Body of pancreas (tissue), 4 donors: ENCODE measurements around the gene LNX1. TPM values are rescaled to one million over a fixed set of nuclear protein-coding genes. Genes with fewer than 3 reads are reported as not detected.

ENCODE experiments used
- ATAC-seq: fragments of 150-250 bp; one replicate; pipeline ENCODE4 v1.9.1; 2016
- DNase-seq, 4 donors: peaks; one replicate each; pipeline ENCODE4 v3.0.0-alpha.2; 2019
- H3K27ac ChIP-seq, 4 donors: fragments of 200-600 bp; sonication (generic); 1 replicate in 3 of 4; 2 replicates in 1 of 4; pipeline versions ENCODE4 v1.5.1 to v1.6.1; 2016 to 2019; ENCODE audit warnings: mild to moderate bottlenecking in 1 of 4, mixed read lengths in 1 of 4, moderate library complexity in 1 of 4
- H3K27me3 ChIP-seq, 2 donors: fragments of 200-600 bp; sonication (generic); one replicate each; pipeline ENCODE4 v1.6.0; 2016; ENCODE audit warnings: mild to moderate bottlenecking in 1 of 2
- H3K36me3 ChIP-seq, 2 donors: fragments of 200-600 bp; sonication (generic); replicated peaks in 1 of 2; 2 replicates each; pipeline ENCODE4 v1.5.1; 2016; ENCODE audit warnings: low read depth in 2 of 2; ENCODE audit not compliant: insufficient read depth in 1 of 2
- H3K4me1 ChIP-seq: fragments of 200-600 bp; sonication (generic); one replicate; pipeline ENCODE4 v1.6.0; 2016
- H3K4me3 ChIP-seq, 2 donors: fragments of 200-600 bp; sonication (generic); 1 replicate in 1 of 2; 2 replicates in 1 of 2; pipeline ENCODE4 v1.5.1; 2016 to 2019
- H3K9me3 ChIP-seq, 3 donors: fragments of 200-600 bp; sonication (generic); 1 replicate in 2 of 3; 2 replicates in 1 of 3; pipeline ENCODE4 v1.5.1; 2016
- CTCF ChIP-seq, 7 experiments: fragments of 450-650 bp in 4 of 7; fragments of 200-600 bp in 3 of 7; sonication (generic) in 3 of 7; IDR thresholded peaks; one replicate each; pipeline ENCODE4 v1.5.1; 2016 to 2019; ENCODE audit warnings: antibody characterized with exemption in 7 of 7
- POLR2A ChIP-seq, 3 donors: fragments of 450-650 bp; IDR thresholded peaks; one replicate each; pipeline ENCODE4 v1.6.1; 2016; ENCODE audit warnings: antibody characterized with exemption in 3 of 3, mild to moderate bottlenecking in 2 of 3
- WGBS, 2 donors: methylation state at CpG; one replicate each; pipeline ENCODE4 v1.1.5; 2017; 5-methylcytosine and 5-hydroxymethylcytosine counted together
- intact Hi-C: fragments of 100-400 bp; cut with DNase I; formaldehyde crosslinking; loops from one replicate; pipeline ENCODE4 v1.15.1; 2023
- total RNA-seq, 2 donors: library from RNA; depleted of rRNA; stranded (reverse); fragments of >200 nt; gene quantifications; one replicate each; pipeline ENCODE4 v1.1.0, GENCODE V29; 2016

LNX1 gene
- total RNA-seq, 2 donors from 2014 or later: 15.2 to 17.1 TPM

GRCh38 chr4:53499791-53500190, 91.5 kb downstream of the LNX1 start:
- Histone ChIP-seq H3K4me1 (peaks cover 18% of the 10 kb centered on the region), H3K4me3 (no peak overlapping the region), H3K36me3 (peaks cover 0 to 3% of the 10 kb centered on the region in 2 donors), H3K27ac (no peak overlapping the region), H3K9me3 (no peaks in the 10 kb centered on the region), H3K27me3 (no peaks in the 10 kb centered on the region)
- WGBS, 2 donors: 91 to 100% methylated on average over 1 of the region's 1 CpG
- DNase-seq: no peak
- ATAC-seq: no peak
- TF ChIP-seq POLR2A (IDR thresholded peaks at IDR 0.05): no peak
- TF ChIP-seq CTCF (IDR thresholded peaks at IDR 0.05): no peak
- intact Hi-C loops: no loop called here

- Histone ChIP-seq H3K4me1 (peaks cover 18% of the 10 kb centered on the region), H3K4me3 (no peak overlapping the region), H3K27ac (no peak overlapping the region), H3K27me3 (no peaks in the 10 kb centered on the region), H3K9me3 (no peaks in the 10 kb centered on the region), H3K36me3 (peaks cover 0 to 3% of the 10 kb centered on the region in 2 donors)
- DNase-seq (no peak), ATAC-seq (no peak)
- WGBS, 2 donors: 93 to 100% methylated on average over 2 of the region's 2 CpGs
- TF ChIP-seq CTCF (IDR thresholded peaks at IDR 0.05) (no peak), POLR2A (IDR thresholded peaks at IDR 0.05) (no peak)
- intact Hi-C loops: no loop called here
Observed at GRCh38 chr4:53498706-53499105, 92.6 kb downstream of the LNX1 start.

DNA sequence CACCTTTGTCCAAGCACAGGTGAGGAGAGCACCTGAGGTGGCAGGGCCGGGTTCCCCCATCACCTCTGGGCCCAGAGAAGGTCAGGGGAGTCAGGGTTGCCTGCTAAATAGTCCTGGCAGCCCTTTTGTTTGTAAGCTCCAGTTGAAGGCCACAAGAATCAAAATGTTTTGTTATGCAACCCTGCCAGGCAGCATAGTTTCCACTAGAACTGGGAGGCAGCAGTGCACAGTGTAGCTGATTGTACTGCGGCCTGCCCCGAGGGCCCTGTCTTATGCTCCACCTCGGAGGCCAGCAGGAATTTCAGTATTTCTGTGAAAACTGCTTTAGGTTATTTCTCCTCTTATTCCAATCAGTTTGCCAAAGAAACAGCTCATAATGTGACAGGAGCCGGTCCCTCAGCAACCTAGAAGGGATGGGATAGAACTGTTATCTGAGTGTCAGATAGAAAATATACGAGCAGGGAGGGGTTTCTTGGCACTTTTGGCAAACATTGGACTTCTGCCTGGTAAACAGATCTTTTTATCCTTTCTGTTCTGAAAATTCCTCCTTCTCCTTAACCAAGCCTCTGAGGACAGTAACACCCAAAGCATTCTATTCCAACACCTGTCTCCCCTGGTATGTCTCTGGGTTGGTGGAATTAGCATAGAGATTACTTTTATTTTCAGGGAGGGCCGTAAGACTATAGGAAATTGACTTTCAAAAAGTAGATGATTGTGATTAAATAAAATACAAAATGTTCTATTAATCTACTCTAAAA, 93.6 kb downstream of the LNX1 start:
- TF ChIP-seq CTCF (IDR thresholded peaks at IDR 0.05): peak in 2 of 7 experiments; percentile 6 to 10
- no peak for TF ChIP-seq POLR2A (IDR thresholded peaks at IDR 0.05)
- peak overlapping the region in 3 of 4 donors; percentile 34 to 61 (median 52) for H3K27ac ChIP-seq
- ATAC-seq: peak; percentile 85

DNA sequence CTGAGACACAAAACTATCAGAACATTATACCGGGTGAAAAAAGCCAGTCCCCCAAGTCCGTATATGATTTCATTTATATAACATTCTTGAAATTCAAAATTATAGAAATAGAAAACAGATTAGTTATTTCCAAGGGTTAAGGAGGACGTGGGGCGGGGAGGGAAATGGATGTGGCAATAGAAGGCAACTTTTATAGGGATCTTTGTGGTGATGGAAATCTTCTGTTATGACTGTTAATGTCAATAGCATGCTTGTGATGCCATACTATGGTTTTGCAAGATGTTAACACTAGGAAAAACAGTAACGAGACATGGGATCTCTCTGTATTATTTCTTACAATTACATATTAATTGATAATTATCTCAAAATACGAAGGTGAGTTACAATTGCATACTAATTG, 96.4 kb downstream of the LNX1 start:
- Histone ChIP-seq H3K9me3 (no peaks in the 10 kb centered on the region), H3K4me3 (no peak overlapping the region), H3K36me3 (peaks cover 0 to 3% of the 10 kb centered on the region in 2 donors), H3K27ac (no peak overlapping the region), H3K27me3 (no peaks in the 10 kb centered on the region), H3K4me1 (peaks cover 26% of the 10 kb centered on the region)
- DNase-seq (no peak), ATAC-seq (no peak)
- TF ChIP-seq POLR2A (IDR thresholded peaks at IDR 0.05) (no peak), CTCF (IDR thresholded peaks at IDR 0.05) (no peak)
- intact Hi-C loops: no loop called here
- 89 to 93% methylated on average over 6 of the region's 6 CpGs for WGBS, 2 donors

More for the DNA sequence above, 93.6 kb downstream of the LNX1 start:
- WGBS, 2 donors: 35 to 37% methylated on average over 7 of the region's 7 CpGs
- no peaks in the 10 kb centered on the region for H3K27me3 ChIP-seq
- no peak overlapping the region for H3K4me3 ChIP-seq
- H3K36me3 ChIP-seq: peaks cover 0 to 3% of the 10 kb centered on the region in 2 donors
- no peaks in the 10 kb centered on the region for H3K9me3 ChIP-seq
- intact Hi-C loops: no loop called here
- peak; percentile 28 to 43 (median 32) for DNase-seq
- peaks cover 18% of the 10 kb centered on the region for H3K4me1 ChIP-seq
